Sigmoid colon (tissue), 4 donors: ENCODE results near the gene EIF1.

Experiments
- EP300 ChIP-seq, 4 donors: sonication (generic); formaldehyde crosslinking; IDR thresholded peaks; one replicate each; pipeline ENCODE4 v1.6.1; 2017; ENCODE audit warnings: antibody characterized with exemption in 4 of 4
- POLR2A ChIP-seq, 2 donors: fragments of 450-650 bp; IDR thresholded peaks; one replicate each; pipeline ENCODE4 v1.6.1; 2016; ENCODE audit warnings: antibody characterized with exemption in 2 of 2, mild to moderate bottlenecking in 2 of 2, moderate library complexity in 2 of 2
- POLR2AphosphoS5 ChIP-seq, 4 donors: sonication (generic); formaldehyde crosslinking; IDR thresholded peaks; one replicate each; pipeline ENCODE4 v1.6.1; 2017; ENCODE audit warnings: antibody characterized with exemption in 4 of 4
- TF ChIP-seq, protein P1 (sequence below), 4 experiments: fragments of 450-650 bp in 3 of 4; fragments of 200-600 bp in 1 of 4; IDR thresholded peaks; one replicate each; pipeline ENCODE4 v1.5.1; 2016 to 2019; ENCODE audit warnings: antibody characterized with exemption in 4 of 4, mild to moderate bottlenecking in 3 of 4, moderate library complexity in 2 of 4

DNA sequence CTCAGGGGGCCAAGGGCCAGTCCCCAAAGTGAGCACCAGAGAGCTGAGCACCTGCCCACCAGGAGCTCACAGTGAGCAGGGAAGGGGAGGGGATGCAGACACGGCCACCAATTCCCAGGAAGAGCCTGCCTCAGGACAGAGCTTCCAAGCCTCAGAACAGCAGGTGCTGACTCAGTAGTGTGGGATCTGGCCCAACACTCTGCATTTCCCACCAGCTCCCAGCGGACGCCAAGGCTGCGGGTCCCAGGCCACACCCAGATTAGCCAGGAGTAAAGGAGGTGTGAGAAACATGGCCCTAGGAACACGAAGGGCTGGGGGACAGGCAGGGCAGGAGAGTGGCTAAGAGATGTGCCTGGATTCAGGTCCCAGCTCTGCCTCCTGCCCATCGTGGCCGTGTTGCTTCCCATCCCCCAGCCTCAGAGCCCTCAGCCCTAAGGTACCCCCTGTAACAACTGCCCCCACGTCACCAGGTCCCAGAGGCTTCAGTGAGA is 28.4 kb upstream of the EIF1 start:
- no peak for TF ChIP-seq EP300 (IDR thresholded peaks at IDR 0.05)
- no peak for TF ChIP-seq POLR2A (IDR thresholded peaks at IDR 0.05)
- TF ChIP-seq, protein P1, sequence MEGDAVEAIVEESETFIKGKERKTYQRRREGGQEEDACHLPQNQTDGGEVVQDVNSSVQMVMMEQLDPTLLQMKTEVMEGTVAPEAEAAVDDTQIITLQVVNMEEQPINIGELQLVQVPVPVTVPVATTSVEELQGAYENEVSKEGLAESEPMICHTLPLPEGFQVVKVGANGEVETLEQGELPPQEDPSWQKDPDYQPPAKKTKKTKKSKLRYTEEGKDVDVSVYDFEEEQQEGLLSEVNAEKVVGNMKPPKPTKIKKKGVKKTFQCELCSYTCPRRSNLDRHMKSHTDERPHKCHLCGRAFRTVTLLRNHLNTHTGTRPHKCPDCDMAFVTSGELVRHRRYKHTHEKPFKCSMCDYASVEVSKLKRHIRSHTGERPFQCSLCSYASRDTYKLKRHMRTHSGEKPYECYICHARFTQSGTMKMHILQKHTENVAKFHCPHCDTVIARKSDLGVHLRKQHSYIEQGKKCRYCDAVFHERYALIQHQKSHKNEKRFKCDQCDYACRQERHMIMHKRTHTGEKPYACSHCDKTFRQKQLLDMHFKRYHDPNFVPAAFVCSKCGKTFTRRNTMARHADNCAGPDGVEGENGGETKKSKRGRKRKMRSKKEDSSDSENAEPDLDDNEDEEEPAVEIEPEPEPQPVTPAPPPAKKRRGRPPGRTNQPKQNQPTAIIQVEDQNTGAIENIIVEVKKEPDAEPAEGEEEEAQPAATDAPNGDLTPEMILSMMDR (IDR thresholded peaks at IDR 0.05) = no peak
- TF ChIP-seq POLR2AphosphoS5 (IDR thresholded peaks at IDR 0.05) = no peak
